Stimulated activated CD4-positive, alpha-beta T cell treated with anti-CD3 and anti-CD28 coated beads, Interleukin-4, amount 100 ng/mL, for 4 hours (primary cell): Measurements from ENCODE around the gene YLPM1.

Source experiments
- DNase-seq, 2 experiments: peaks; one replicate each; pipeline ENCODE4 v3.0.0-alpha.2; 2020

YLPM1 gene

DNA sequence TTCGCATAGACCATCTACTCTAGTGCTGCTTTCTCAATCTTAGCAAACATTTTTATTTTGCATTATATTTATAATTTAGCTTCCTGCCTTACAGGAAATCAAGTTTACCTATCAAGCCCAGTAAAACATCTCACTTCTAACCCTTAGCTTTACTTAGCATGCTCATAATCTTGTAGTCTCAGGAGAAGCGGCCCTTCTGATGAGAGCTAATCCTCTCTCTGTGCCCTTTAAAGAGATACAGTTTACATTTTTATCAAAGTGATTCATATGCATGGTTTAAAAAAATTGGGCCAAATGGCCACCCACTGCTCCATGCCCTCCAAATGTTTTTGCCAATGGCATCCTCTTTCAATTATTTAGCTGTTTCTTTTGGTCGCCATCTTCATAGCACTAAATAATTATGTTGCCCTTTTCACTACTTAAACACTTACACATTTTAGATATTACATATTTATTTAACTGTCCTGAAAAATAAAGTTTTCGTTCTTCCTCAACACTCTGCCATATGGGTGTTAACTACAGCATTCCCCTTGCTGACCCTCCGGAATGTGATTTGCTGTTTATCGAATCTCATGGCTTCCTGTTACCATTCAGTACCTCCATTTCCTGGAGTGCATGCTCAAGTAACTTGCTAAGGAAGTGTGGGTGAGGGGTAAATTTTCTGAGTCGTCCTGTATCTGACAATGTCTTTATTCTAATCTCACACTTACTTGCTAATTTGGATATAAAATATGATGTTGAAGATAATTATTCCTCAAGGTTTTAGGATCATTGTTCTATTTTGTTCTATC, 29.3 kb downstream of the YLPM1 start:
- DNase-seq, result no peak

DNA sequence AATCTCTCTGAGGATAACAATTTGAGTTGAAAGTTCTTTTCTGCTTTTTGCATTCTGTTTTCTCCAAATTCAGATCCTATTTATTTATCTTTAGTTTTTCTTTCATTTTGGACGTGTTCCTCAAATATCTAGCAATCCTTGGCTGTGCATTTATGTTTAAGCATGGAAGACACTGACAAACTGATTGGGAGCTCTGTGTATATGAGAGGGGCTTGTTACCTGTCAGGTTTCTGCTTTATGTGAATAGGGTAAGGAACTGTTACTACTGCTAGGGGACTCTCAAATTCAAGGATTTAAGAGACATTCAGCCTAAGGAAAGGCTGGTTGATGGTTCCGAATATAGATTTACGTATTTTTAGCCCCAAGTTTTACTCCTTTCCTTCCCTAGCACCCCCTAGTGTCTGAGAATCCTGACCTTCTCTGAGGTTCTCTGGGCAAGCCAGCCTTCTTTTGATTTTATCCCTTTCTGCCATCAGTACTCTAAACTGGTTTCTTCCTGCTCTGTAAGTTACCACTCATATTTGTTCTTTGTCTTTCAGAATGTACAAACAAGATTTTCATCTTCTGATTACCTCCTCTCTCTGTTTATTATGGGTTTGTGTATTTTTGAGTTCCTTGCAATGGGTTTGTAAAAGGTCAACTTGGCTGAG, 30.5 kb downstream of the YLPM1 start:
- no peak for DNase-seq

DNA sequence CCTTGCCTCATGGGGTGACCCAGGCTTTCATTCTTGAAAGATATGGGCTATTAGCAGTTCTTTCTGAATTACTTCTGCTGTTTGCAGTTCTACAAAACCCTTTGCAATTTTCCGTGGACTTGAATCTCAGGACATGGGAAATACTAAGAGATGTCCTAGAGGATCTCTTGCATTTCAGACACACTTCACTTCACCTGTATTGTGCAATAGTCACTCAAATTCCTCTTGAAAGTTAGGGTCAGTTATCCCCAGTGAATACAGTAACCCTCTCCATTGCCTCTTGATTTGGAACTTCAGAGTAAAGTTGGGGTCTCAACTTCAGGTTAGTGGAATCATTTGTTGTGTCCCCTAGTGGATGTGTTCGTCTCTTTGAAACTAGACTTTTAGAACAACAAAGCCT, 31.8 kb downstream of the YLPM1 start:
- no peak for DNase-seq

DNA sequence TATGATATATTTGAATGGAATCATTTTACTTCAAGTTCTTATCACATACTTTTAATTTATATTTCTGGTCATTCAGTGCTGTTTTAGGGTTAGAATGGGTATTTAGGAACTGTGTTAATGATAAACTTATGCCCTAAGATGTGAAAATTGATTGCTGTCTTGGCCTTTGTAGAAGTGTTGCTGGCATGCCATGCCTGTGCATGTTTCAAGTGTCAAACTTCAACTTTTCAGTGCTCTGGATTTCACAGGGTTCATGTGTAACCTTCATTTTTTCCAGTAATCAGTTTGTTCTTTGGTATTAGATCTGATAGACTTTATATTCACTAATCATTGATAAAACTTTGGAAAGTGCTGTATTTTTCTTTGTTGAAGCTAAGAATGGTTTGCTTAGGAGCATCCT, 36.6 kb downstream of the YLPM1 start:
- no peak for DNase-seq

DNA sequence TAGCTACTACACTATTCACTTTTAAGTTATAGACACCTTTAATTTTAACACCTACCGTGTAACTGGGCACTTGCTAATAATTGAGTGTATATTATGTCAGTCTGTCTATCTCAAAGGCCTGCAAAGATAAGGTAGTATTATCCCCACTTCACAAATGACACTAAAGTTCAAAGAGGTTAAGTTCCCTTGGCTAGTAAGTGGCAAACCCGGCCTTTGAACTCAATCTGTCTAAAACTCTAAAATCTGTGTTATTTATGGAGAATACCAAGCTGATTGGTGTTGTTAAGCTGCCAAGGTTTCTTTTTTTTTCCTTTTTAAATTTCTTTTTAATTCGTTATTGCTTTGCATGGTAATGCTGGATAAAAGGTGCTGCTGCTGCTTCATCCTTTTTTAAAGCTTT, 37.7 kb downstream of the YLPM1 start:
- no peak for DNase-seq

DNA sequence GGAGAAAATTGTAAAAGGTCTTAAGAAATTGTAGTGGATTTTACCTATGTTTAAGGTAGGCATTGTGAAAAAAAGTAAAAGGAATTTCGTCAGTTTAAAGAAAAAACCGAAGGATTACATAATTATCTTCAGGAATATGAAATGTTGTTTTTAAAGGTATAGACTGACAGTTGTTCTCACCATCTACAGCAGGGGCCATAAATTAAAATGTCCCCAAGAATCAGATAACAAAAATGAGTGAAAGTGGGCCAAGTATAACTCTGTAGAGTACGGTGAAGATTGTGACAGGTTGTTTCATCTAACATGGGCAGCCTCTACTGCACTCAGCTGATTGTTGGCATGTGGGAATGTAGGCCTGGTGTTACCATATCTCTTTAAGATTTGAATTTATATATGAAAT, 38.3 kb downstream of the YLPM1 start:
- DNase-seq, result no peak

DNA sequence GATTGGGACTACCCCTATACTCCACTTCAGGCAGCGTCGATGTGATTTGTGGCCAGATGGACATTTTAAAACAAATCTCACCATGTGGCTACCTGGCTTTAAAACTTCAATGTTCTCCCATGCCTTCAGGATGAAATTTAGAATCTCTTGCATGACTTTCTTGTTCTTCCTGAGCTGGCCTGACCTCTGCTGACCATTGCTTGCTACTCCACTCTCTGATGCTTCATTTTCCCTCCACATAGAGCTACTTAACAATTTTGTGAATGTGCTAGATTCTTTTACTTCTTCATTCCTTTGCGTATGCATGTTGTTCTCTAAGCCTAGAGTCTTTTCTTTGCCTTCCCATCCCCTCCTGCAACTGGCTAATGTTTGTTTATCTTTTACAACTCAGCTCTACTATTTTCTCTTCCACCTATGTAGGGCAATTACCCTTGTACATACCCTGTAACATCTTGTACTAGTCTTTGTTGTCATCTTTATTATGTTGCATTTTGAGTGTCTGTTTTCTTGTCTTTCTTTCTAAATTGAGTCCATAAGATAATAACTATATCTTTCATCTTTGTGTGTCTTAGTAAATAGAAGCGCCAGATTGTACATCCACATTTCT, 41.2 kb downstream of the YLPM1 start:
- no peak for DNase-seq

DNA sequence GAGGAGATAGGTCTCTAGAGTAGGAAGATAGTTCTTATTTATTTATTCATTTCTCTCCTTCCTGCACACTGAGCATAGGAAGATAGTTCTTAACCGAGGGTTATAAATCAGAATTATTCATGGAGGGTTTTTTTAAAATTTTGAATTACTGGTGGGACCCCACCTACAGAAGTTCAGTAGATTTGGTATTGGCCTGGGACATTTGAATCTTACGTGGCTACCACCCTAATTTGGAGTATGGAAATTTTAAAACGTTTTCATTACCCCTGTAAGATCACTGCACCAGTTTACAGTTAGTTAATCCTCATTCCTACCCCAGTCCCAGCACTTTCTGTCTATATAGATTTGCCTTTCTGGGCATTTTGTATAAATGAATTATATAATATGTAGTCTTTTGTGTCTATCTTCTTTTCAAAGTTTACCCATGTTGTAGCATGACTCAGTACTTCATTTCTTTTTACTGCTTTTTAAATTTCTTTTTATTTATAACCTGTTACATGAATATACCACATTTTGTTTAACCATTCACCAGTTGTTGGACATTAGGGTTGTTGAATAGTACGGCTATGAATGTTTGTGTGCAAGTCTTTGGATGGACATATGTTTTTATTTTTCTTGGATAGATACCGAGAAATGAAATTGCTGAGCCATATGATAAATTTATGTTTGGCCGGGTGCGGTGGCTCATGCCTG, 44.9 kb downstream of the YLPM1 start:
- DNase-seq, result no peak

DNA sequence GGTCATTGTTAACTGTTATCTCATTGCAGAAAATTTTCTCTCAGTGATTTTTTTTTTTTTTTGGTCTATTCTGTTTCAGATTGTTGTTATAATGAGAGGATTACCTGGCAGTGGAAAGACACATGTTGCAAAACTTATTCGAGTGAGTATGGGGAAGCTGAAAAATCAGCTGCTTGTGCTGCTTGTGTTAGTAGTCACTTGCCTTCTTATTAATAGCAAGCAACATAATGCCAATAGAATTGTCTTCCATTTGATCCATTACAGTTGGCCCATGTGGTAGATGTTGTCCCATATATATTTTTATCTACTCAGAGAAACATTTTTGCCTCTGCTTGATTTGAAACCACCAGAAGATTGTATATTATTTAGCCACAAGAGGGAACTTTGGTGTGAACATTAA, 53.0 kb downstream of the YLPM1 start:
- DNase-seq, result no peak

DNA sequence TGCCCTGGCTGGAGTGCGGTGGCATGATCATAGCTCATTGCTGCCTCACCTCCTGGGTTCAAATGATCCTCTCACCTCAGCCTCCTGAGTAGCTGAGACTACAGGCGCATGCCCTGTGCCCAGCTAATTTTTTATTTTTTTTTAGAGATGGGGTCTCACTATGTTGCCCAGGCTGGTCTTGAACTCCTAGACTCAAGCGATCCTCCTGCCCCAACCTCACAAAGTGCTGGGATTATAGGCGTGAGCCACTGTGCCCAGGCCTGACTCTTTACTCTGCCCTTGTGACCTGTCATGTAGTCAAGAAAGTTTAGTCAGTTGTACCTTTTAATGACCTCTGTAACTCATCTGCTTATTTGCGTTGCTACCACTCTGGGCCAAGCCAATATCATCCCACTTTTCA, 57.2 kb downstream of the YLPM1 start:
- no peak for DNase-seq

DNA sequence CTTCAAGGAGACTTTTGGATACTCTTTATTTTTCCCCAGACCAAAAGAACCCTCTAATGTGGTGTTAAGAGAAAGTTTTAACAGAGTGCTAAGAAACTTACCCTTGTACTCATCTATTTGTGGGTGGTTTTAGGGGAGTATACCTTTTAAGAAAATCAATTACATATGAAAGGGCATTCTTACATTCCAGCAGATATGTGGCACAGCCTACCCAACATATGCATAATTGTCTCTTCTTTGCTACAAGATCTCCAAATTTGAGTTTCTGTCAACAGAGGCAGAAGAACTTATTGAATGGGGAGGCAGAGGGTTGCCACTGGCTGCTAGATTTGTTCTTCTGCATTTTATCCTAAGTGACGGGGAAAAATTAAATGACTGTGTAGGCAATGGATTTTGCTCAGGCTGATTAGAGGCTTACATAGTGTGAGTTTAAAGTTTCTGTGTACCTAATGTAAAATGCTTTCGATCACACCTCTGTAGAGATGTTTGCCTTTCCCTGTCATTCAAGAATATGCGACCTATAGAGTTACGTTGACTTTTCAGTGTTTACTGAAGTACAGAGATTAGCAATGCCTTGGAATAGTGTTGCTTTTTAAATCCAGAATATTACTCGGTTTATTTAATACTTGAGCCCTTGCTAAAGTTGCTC, 58.3 kb downstream of the YLPM1 start:
- no peak for DNase-seq

DNA sequence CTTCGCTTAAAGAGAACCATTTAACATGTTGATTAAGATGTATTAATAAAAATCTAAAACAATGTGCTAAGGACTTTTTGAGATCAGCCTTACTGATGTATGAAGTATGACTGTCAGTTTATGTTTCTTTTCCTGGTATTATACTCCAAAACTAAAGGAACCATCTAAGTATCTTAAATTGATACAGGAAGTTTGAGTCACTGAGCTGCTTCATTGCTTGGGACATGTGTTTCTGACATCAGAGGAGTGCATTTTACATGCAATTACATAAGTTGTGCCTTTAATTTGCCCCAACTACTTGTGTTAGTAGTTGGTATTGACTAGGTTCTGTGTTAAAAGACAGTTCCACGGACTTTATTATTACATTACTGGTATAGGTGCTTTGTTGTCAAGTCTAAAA, 61.9 kb downstream of the YLPM1 start:
- DNase-seq, result no peak

DNA sequence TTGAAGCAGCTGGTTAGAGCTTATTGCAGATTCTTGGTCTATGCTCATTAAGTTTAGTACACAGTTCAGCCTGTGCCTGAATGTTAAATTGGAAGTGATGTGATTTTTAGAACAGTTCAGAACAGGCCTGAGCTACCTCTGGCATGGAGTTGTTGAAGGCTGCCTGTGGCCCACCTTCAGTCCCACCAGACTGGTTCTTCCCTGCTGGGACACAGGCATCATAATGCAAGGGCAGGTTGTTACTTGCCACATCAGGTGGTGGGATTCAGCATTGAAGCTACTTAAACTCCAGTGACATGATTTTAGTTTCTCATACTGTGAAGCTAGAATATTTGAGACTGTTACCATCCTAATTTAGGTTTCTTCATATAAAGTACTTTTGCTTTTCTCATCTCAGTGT, 63.5 kb downstream of the YLPM1 start:
- no peak for DNase-seq

DNA sequence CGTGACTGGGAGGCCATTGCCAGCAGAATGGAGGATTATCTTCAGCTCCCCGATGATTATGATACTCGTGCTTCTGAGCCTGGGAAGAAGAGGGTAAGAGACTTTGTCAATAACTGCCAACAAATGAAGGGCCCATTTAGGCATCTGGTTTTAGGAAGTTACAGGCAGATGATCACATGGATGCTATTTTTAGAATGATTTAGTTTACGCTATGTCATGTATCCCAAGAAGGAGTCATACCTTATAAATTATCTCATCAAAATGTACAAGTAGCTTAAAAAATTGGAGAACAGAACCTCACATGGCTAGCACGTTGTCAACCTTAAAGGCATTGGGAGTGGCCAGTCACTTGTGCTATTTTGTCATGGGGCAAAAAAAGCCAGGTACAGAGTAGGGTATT, 66.1 kb downstream of the YLPM1 start:
- DNase-seq, result no peak

DNA sequence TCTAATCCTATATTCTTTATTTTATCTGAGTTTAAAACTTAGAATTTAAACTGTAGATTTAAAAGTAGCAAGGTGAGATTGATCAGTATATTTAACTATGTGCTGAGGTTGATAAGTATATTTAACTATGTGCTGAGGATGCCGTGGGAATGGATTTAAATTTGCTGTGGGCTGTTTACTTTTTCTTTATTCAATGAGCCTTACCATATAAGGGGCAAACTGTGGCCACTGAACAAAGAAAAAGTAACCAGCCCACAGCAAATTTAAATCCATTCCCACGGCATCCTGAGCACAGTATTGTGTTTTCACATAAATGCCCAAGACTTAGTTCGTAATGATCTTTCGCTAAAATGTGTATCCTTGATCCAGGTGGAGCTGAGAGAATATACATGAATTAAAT, 69.7 kb downstream of the YLPM1 start:
- DNase-seq, result no peak

DNA sequence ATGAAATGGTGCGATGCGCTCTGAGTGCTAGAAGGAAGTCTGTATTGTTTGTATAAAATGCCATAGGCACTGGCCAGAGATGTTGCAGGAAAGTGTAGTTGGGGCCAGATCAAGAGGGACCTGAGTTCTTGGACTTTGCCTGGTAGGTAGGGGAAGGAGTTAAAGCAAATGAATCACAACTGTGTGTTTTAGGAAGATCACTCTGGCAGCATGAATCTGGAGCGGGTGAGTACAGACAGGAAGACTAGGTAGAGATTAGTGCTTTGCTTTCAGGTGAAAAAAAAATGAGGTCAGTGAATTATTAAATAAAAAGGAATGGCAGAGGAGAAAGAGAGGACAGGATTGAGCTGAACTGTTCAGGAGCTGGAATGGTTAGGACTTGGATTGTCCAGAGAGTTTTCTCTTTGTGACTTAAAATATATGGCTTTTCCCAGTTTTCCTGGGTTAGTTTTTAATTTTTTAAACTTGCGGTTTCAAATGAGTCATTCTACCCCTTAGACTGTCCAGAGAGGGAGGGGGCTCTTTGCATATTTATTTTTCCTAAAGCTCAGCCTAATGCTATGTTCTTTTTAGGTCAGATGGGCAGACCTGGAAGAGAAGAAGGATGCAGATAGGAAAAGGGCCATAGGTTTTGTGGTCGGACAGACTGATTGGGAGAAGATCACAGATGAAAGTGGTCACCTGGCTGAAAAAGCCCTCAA, 71.7 kb downstream of the YLPM1 start:
- no peak for DNase-seq

DNA sequence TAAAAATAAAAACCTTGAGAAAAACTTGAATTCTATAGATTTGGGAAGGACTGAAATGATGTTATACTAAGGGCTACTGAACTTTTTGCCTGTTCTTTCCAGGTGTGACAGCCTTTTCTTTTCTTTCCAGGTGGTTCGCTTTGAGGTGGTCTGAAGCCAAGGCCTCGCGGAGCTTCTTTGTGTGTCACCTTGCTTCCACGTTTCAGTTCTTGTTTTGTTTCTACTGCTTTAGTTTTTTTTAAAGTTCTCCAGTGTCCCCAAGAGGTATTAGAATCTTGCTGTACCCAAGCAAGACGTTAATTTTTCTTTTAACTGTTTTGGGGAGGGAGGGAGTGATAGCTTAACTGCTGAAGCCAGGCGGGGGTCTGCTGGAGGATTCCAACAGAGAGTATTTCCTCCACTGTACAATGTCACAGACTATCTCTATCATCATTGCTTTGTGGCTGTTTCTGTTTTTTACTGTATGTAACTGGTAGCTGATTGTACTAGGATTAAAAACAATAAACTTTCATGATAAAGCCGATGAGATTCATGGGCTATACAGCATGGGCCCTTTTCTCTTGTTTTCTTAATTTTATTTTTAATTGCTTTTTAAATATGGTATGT, 72.6 kb downstream of the YLPM1 start:
- DNase-seq, result no peak

DNA sequence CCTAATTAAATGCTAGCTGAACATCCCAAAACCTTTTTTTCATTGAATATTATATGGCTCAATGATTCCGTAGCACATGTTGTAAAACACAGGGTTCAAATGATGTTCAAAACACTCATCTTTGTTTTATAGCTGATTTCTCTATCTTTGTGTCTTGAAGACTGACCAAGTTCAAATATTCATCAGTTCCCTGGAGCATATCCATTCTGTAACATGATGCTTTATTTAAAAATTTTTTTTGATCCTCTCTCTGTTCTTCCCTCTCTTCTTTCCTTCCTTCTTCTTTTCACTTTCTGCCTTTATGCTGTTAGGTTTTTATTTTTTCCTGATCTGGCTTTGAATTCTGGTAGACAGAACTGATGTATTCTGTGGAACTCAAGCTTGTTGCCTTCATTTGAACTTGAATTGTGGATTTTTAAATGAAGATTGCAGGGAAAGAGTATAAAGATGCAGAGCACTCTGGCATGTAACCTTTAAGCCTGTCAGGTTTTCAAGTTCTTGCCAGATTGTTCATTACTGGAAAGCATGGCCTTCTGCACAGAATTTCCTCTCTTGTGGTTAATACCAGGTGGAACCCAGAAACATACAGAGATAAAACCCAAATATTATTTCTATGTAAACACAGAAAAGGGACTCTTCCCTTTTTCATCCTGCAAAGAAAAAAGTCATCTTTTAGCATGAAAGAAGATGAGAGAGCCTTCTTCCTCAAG, 73.3 kb downstream of the YLPM1 start:
- no peak for DNase-seq

DNA sequence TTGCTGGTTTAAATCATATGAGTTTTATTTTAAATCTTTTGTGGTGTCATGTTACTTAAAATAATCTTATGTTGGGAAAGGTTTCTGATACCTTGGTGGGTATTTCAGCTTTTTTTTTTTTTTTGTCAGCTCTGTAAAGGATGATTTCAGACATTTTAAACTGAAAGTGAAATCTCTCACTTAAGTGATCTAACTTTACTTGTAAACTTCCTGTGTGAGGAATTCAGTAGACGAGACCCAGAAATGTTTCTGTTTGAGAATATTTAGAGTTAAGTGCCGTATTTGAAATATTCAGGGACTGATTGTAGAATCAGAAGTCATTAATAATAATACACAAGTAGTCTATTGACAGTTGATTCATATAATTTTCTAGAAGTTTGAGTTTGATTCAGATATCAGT, 75.0 kb downstream of the YLPM1 start:
- DNase-seq, result no peak

DNA sequence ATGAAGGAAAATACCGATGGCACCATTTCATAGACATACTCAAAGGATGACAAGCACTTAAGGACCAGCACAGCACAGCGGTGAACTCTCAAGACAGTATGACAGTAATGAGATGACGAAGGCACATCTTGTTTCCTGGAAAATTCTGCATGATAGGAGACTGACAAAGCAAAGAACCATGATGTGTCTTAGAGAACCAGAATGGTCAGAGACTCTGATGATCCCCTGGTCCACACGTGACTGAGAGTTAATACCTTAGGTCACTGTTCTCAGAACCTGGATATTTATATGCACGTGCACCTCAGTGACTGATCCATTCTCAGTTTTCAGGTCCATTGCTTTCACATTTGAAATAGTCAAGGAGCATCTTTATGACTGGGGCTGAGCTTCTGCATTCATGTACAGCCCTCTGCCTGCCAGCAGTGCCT, 77.5 kb downstream of the YLPM1 start:
- DNase-seq, result no peak
